Trophoblast cell (in vitro differentiated cells and primary cell): ENCODE data around the gene JPH3.

ENCODE experiments used
- DNase-seq, 2 donors: peaks; one replicate each; pipeline ENCODE4 v3.0.0-alpha.2; 2016
- H2AFZ ChIP-seq: 2 replicates; pipeline ENCODE4 v1.6.1; 2013; ENCODE audit warnings: low read length, moderate library complexity, mild to moderate bottlenecking; ENCODE audit not compliant: insufficient read depth, poor library complexity
- H2AK5ac ChIP-seq: 2 replicates; pipeline ENCODE4 v1.6.1; 2013; ENCODE audit warnings: mild to moderate bottlenecking, low read length
- H2BK120ac ChIP-seq: 2 replicates; pipeline ENCODE4 v1.6.1; 2013; ENCODE audit warnings: low read length, mild to moderate bottlenecking, moderate library complexity; ENCODE audit not compliant: insufficient read depth, poor library complexity
- H2BK12ac ChIP-seq: 2 replicates; pipeline ENCODE4 v1.6.1; 2013; ENCODE audit warnings: mild to moderate bottlenecking, low read length, moderate library complexity
- H2BK5ac ChIP-seq: 2 replicates; pipeline ENCODE4 v1.6.1; 2013; ENCODE audit warnings: low read length, low read depth, moderate library complexity, mild to moderate bottlenecking; ENCODE audit not compliant: poor library complexity
- H3K14ac ChIP-seq: 2 replicates; pipeline ENCODE4 v1.6.1; 2013; ENCODE audit warnings: mild to moderate bottlenecking, low read length
- H3K18ac ChIP-seq: 2 replicates; pipeline ENCODE4 v1.6.1; 2013; ENCODE audit warnings: mild to moderate bottlenecking, low read length
- H3K23ac ChIP-seq: 2 replicates; pipeline ENCODE4 v1.6.1; 2013; ENCODE audit warnings: low read length
- H3K27ac ChIP-seq: 2 replicates; pipeline ENCODE4 v1.5.1; 2013; ENCODE audit warnings: low read depth, mild to moderate bottlenecking, inconsistent platforms, low read length, moderate library complexity
- H3K27me3 ChIP-seq: 2 replicates; pipeline ENCODE4 v1.6.1; 2013; ENCODE audit warnings: inconsistent platforms, mild to moderate bottlenecking, low read length, moderate library complexity; ENCODE audit not compliant: insufficient read depth
- H3K36me3 ChIP-seq, 2 experiments: 1 replicate in 1 of 2; 2 replicates in 1 of 2; pipeline ENCODE4 v1.6.1; 2013; ENCODE audit warnings: low read length in 2 of 2, mild to moderate bottlenecking in 2 of 2, moderate library complexity in 1 of 2; ENCODE audit not compliant: insufficient read depth in 2 of 2, control insufficient read depth in 1 of 2
- H3K4ac ChIP-seq: 2 replicates; pipeline ENCODE4 v1.6.1; 2013; ENCODE audit warnings: low read depth, mild to moderate bottlenecking, low read length, moderate library complexity
- H3K4me1 ChIP-seq, 2 experiments: 1 replicate in 1 of 2; 2 replicates in 1 of 2; pipeline ENCODE4 v1.6.1; 2013; ENCODE audit warnings: low read length in 2 of 2, mild to moderate bottlenecking in 2 of 2, moderate library complexity in 1 of 2; ENCODE audit not compliant: insufficient read depth in 2 of 2, control insufficient read depth in 1 of 2
- H3K4me2 ChIP-seq: 2 replicates; pipeline ENCODE4 v1.6.1; 2013; ENCODE audit warnings: inconsistent platforms, mild to moderate bottlenecking, low read length, moderate library complexity
- H3K4me3 ChIP-seq: 2 replicates; pipeline ENCODE4 v1.5.1; 2013; ENCODE audit warnings: mild to moderate bottlenecking, low read depth, low read length, inconsistent platforms
- H3K79me1 ChIP-seq: one replicate; pipeline ENCODE4 v1.6.1; 2013; ENCODE audit warnings: low read length
- H3K79me2 ChIP-seq: 2 replicates; pipeline ENCODE4 v1.6.1; 2013; ENCODE audit warnings: low read length, mild to moderate bottlenecking; ENCODE audit not compliant: control insufficient read depth, insufficient read depth, poor library complexity
- H3K9ac ChIP-seq: 2 replicates; pipeline ENCODE4 v1.6.1; 2013; ENCODE audit warnings: mild to moderate bottlenecking, low read length
- H3K9me3 ChIP-seq: 2 replicates; pipeline ENCODE4 v1.6.1; 2013; ENCODE audit warnings: low read depth, mild to moderate bottlenecking, control low read depth, inconsistent platforms, low read length; ENCODE audit not compliant: insufficient read depth
- H4K12ac ChIP-seq: 2 replicates; pipeline ENCODE4 v1.6.1; 2013; ENCODE audit warnings: low read depth, mild to moderate bottlenecking, low read length, moderate library complexity
- H4K8ac ChIP-seq: 2 replicates; pipeline ENCODE4 v1.6.1; 2013; ENCODE audit warnings: low read depth, mild to moderate bottlenecking, low read length, moderate library complexity
- H4K91ac ChIP-seq: one replicate; pipeline ENCODE4 v1.6.1; 2013; ENCODE audit warnings: low read depth, mild to moderate bottlenecking, low read length, moderate library complexity
- WGBS: extraction: QIAGEN DNeasy Blood & Tissue Kit; methylation state at CpG from one replicate; pipeline ENCODE4 v1.1.7; 2013; ENCODE audit warnings: missing lambda C conversion rate; ENCODE audit not compliant: insufficient read length, insufficient coverage; ENCODE audit errors: extremely low coverage; 5-methylcytosine and 5-hydroxymethylcytosine counted together

Gene JPH3

GRCh38 chr16:87556941-87557459, 45.3 kb upstream of the JPH3 start:
- WGBS = no CpG with 5 or more reads among the region's 7 CpGs
- no peak overlapping the region for H4K91ac ChIP-seq

GRCh38 chr16:87558682-87559081, 43.6 kb upstream of the JPH3 start:
- Histone ChIP-seq H3K27ac (no peak overlapping the region), H3K79me1 (no peaks in the 10 kb centered on the region), H3K4ac (no peak overlapping the region), H3K4me2 (no peak overlapping the region), H3K36me3 (no peaks in the 10 kb centered on the region), H3K27me3 (no peaks in the 10 kb centered on the region), H3K9ac (no peak overlapping the region), H3K14ac (no peak overlapping the region), H2AFZ (no peak overlapping the region), H2BK5ac (no peak overlapping the region), H4K12ac (no peak overlapping the region), H2BK120ac (no peak overlapping the region), H4K8ac (no peak overlapping the region), H3K18ac (no peak overlapping the region), H4K91ac (no peak overlapping the region), H3K23ac (no peak overlapping the region), H2BK12ac (no peak overlapping the region), H2AK5ac (no peak overlapping the region), H3K4me3 (no peak overlapping the region), H3K9me3 (peaks cover 4% of the 10 kb centered on the region), H3K4me1 (peaks cover 0 to 3% of the 10 kb centered on the region in 2 experiments), H3K79me2 (no peaks in the 10 kb centered on the region)
- WGBS = 100% methylated on average over 2 of the region's 3 CpGs
- no peak for DNase-seq

More at GRCh38 chr16:87556941-87557459, 45.3 kb upstream of the JPH3 start:
- H3K23ac ChIP-seq = no peak overlapping the region
- H2AK5ac ChIP-seq = no peak overlapping the region
- H4K8ac ChIP-seq = no peak overlapping the region
- H3K4me2 ChIP-seq = no peak overlapping the region
- H3K14ac ChIP-seq = no peak overlapping the region
- no peaks in the 10 kb centered on the region for H3K79me1 ChIP-seq
- H3K18ac ChIP-seq = no peak overlapping the region
- no peaks in the 10 kb centered on the region for H3K36me3 ChIP-seq
- H3K27ac ChIP-seq = no peak overlapping the region
- no peak overlapping the region for H3K4ac ChIP-seq
- H3K27me3 ChIP-seq = no peaks in the 10 kb centered on the region
- H2AFZ ChIP-seq = no peak overlapping the region
- H3K79me2 ChIP-seq = no peaks in the 10 kb centered on the region
- H2BK5ac ChIP-seq = no peak overlapping the region
- no peak overlapping the region for H4K12ac ChIP-seq
- H3K9ac ChIP-seq = no peak overlapping the region
- H3K9me3 ChIP-seq = peaks cover 4% of the 10 kb centered on the region
- no peak for DNase-seq
- H3K4me1 ChIP-seq = peaks cover 0 to 3% of the 10 kb centered on the region in 2 experiments
- H2BK12ac ChIP-seq = no peak overlapping the region
- H2BK120ac ChIP-seq = no peak overlapping the region
- no peak overlapping the region for H3K4me3 ChIP-seq

DNA sequence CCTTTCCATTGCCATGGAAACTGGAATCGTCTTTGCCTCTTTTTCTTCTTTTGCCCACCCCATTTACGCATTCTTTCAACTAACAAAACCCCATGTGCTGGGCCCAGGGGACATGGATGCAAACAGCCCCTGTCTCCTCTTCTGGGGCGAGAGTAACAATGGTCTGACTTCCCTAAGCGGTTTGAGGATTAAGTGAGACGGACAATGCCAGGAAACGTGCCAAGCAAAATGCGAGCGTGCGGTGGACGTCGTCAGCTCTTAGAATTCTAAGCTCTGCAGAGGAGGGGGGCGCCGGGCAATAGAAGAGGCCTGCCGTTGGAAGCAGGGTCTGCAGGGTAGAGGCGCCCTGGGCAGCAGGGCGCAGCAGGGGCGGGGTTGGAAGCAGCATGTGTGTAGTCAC, 42.4 kb upstream of the JPH3 start:
- no peak overlapping the region for H3K18ac ChIP-seq
- H2AK5ac ChIP-seq = no peak overlapping the region
- no peak for DNase-seq
- H2BK12ac ChIP-seq = no peak overlapping the region
- H3K4me1 ChIP-seq = peaks cover 0 to 3% of the 10 kb centered on the region in 2 experiments
- H3K14ac ChIP-seq = no peak overlapping the region
- H2BK120ac ChIP-seq = no peak overlapping the region
- H3K4me2 ChIP-seq = no peak overlapping the region
- H4K12ac ChIP-seq = no peak overlapping the region
- no peaks in the 10 kb centered on the region for H3K27me3 ChIP-seq
- no peak overlapping the region for H3K23ac ChIP-seq
- H2AFZ ChIP-seq = no peak overlapping the region
- H3K79me2 ChIP-seq = no peaks in the 10 kb centered on the region
- H3K36me3 ChIP-seq = no peaks in the 10 kb centered on the region
- no peaks in the 10 kb centered on the region for H3K79me1 ChIP-seq
- H4K8ac ChIP-seq = no peak overlapping the region
- H3K4ac ChIP-seq = no peak overlapping the region
- H3K27ac ChIP-seq = no peak overlapping the region
- H3K9me3 ChIP-seq = peaks cover 11% of the 10 kb centered on the region
- H3K4me3 ChIP-seq = no peak overlapping the region
- H2BK5ac ChIP-seq = no peak overlapping the region
- H4K91ac ChIP-seq = no peak overlapping the region
- H3K9ac ChIP-seq = no peak overlapping the region
- WGBS = no CpG with 5 or more reads among the region's 17 CpGs

- Histone ChIP-seq H3K23ac (no peak overlapping the region), H3K27ac (no peak overlapping the region), H3K79me1 (no peaks in the 10 kb centered on the region), H3K9ac (no peak overlapping the region), H2AFZ (no peak overlapping the region), H3K79me2 (no peaks in the 10 kb centered on the region), H3K27me3 (no peaks in the 10 kb centered on the region), H3K4me1 (peaks cover 0 to 3% of the 10 kb centered on the region in 2 experiments), H3K4ac (no peak overlapping the region), H2AK5ac (no peak overlapping the region), H3K4me2 (no peak overlapping the region), H2BK5ac (no peak overlapping the region), H3K4me3 (no peak overlapping the region), H3K18ac (no peak overlapping the region), H2BK120ac (no peak overlapping the region), H3K36me3 (no peaks in the 10 kb centered on the region), H4K8ac (no peak overlapping the region), H4K91ac (no peak overlapping the region), H2BK12ac (no peak overlapping the region), H3K14ac (no peak overlapping the region), H4K12ac (no peak overlapping the region), H3K9me3 (peaks cover 11% of the 10 kb centered on the region)
- no CpG with 5 or more reads among the region's 12 CpGs for WGBS
- no peak for DNase-seq
Observed at GRCh38 chr16:87560428-87561199, 41.7 kb upstream of the JPH3 start.
